ENCODE measurements around the gene TDP2.
"Not testable (repeated sequence)": the region's sequence is repeated elsewhere in the genome, so short reads cannot be mapped to it uniquely, and the experiment has no call there.

Gene TDP2

GRCh38 chr6:24666641-24667377 lies at the start of gene TDP2, which contains the start of gene ACOT13:
Gene TDP2, minus strand, starts transcription at chr6:24666899. Its CDS starts 37 bp downstream, at chr6:24666862.
Gene ACOT13, plus strand, starts transcription at chr6:24667077. Its CDS starts 187 bp downstream, at chr6:24667264.
- peak; percentile 92 for DNase-seq

GRCh38 chr6:24710519-24711303 lies 44.0 kb upstream of the TDP2 start:
- DNase-seq, result no peak

- no peak for DNase-seq
These were observed 42.5 kb upstream of the TDP2 start for GRCh38 chr6:24709014-24709711.

- no peak for DNase-seq
These were observed 41.9 kb upstream of the TDP2 start for GRCh38 chr6:24708612-24709011.

GRCh38 chr6:24704468-24704867 lies 37.8 kb upstream of the TDP2 start:
- no peak for DNase-seq

- no peak for DNase-seq
These were observed 36.1 kb upstream of the TDP2 start for GRCh38 chr6:24702720-24703282.

GRCh38 chr6:24699521-24700359 lies 33.0 kb upstream of the TDP2 start:
- no peak for DNase-seq

- no peak for DNase-seq
These were observed 29.4 kb upstream of the TDP2 start for GRCh38 chr6:24696097-24696496.

- not testable (repeated sequence) for DNase-seq
These were observed 28.9 kb upstream of the TDP2 start for GRCh38 chr6:24695635-24696034.

GRCh38 chr6:24694198-24694597 lies 27.5 kb upstream of the TDP2 start:
- DNase-seq, result no peak

GRCh38 chr6:24692848-24693592 lies 26.3 kb upstream of the TDP2 start:
- DNase-seq, result no peak

- no peak for DNase-seq
These were observed 25.7 kb upstream of the TDP2 start for GRCh38 chr6:24692415-24692814.

GRCh38 chr6:24692003-24692402 lies 25.3 kb upstream of the TDP2 start:
- no peak for DNase-seq

- no peak for DNase-seq
These were observed 24.9 kb upstream of the TDP2 start for GRCh38 chr6:24691550-24691949.

GRCh38 chr6:24690593-24690992 lies 23.9 kb upstream of the TDP2 start:
- DNase-seq, result no peak

- no peak for DNase-seq
These were observed 23.3 kb upstream of the TDP2 start for GRCh38 chr6:24689964-24690363.

- no peak for DNase-seq
These were observed 20.2 kb upstream of the TDP2 start for GRCh38 chr6:24686946-24687345.

- DNase-seq, result no peak
These were observed 19.7 kb upstream of the TDP2 start for GRCh38 chr6:24686408-24686807.

- DNase-seq, result no peak
These were observed 16.9 kb upstream of the TDP2 start for GRCh38 chr6:24683297-24684296.

- DNase-seq, result no peak
These were observed 13.9 kb upstream of the TDP2 start for GRCh38 chr6:24680582-24680981.

Measured in activated CD4-positive, CD25-positive, alpha-beta regulatory T cell treated with anti-CD3 and anti-CD28 coated beads, Interleukin-2, amount 50 U/mL, for 72 hours (primary cell).